HL-60 (cell line): ENCODE measurements around the gene DNAJC15.

Experiments used
- DNase-seq, 2 experiments: peaks; one replicate each; pipeline ENCODE4 v3.0.0-alpha.2; 2010 to 2020; ENCODE audit warnings: low read depth in 1 of 2, low spot score in 1 of 2
- H3K27ac ChIP-seq: fragments of 250-450 bp; sonication (Bioruptor Pico); replicated peaks from 2 replicates; pipeline ENCODE4 v1.5.1; 2020; ENCODE audit warnings: mild to moderate bottlenecking, moderate library complexity
- H3K27me3 ChIP-seq: fragments of 250-450 bp; sonication (Bioruptor Pico); 2 replicates; pipeline ENCODE4 v1.5.1; 2021; ENCODE audit warnings: mild to moderate bottlenecking, moderate library complexity; ENCODE audit not compliant: insufficient read depth, poor library complexity, severe bottlenecking
- H3K4me3 ChIP-seq: replicated peaks from 2 replicates; pipeline ENCODE4 v1.5.1; 2011; ENCODE audit warnings: mild to moderate bottlenecking, control low read depth, low read length; ENCODE audit not compliant: insufficient read depth
- GABPA ChIP-seq: IDR thresholded peaks from 2 replicates; pipeline ENCODE4 v1.6.1; 2012; ENCODE audit warnings: low read depth
- POLR2AphosphoS5 ChIP-seq: IDR thresholded peaks from 2 replicates; pipeline ENCODE4 v1.6.1; 2012; ENCODE audit warnings: low read depth
- REST ChIP-seq: IDR thresholded peaks from 2 replicates; pipeline ENCODE4 v1.6.1; 2012; ENCODE audit warnings: low read depth; ENCODE audit not compliant: insufficient replicate concordance
- SPI1 ChIP-seq: IDR thresholded peaks from 2 replicates; pipeline ENCODE4 v1.6.1; 2012; ENCODE audit warnings: low read depth, mild to moderate bottlenecking, borderline replicate concordance
- TF ChIP-seq, protein P1 (sequence below): IDR thresholded peaks from one replicate; pipeline ENCODE4 v1.5.1; 2011; ENCODE audit warnings: low read length, control low read depth, inconsistent platforms; ENCODE audit not compliant: insufficient read depth

The DNAJC15 gene

DNA sequence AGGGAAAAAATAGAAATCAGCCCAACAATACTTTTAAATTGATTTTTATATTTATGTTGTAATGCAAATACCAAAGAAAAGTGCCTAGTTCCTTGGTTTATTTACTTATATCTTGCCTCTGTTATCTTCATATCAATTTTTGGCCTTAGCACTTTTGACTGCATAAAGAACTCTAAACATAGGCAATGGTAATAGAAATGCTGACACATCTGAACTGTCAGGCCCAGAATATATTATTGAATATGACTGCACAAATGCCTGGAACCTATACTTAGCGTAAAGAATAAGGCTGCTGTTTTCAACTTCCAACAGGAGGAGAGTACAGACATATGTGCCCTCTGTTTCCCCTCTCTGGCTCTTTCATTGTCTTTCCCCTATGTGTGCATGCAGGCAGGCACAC lies 91.1 kb downstream of the DNAJC15 start:
- DNase-seq, result no peak
- Histone ChIP-seq H3K27me3 (no peaks in the 10 kb centered on the region), H3K27ac (no peak overlapping the region), H3K4me3 (no peak overlapping the region)
- no peak for TF ChIP-seq POLR2AphosphoS5
- TF ChIP-seq, protein P1, sequence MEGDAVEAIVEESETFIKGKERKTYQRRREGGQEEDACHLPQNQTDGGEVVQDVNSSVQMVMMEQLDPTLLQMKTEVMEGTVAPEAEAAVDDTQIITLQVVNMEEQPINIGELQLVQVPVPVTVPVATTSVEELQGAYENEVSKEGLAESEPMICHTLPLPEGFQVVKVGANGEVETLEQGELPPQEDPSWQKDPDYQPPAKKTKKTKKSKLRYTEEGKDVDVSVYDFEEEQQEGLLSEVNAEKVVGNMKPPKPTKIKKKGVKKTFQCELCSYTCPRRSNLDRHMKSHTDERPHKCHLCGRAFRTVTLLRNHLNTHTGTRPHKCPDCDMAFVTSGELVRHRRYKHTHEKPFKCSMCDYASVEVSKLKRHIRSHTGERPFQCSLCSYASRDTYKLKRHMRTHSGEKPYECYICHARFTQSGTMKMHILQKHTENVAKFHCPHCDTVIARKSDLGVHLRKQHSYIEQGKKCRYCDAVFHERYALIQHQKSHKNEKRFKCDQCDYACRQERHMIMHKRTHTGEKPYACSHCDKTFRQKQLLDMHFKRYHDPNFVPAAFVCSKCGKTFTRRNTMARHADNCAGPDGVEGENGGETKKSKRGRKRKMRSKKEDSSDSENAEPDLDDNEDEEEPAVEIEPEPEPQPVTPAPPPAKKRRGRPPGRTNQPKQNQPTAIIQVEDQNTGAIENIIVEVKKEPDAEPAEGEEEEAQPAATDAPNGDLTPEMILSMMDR, result no peak
- TF ChIP-seq GABPA, result no peak
- no peak for TF ChIP-seq SPI1
- TF ChIP-seq REST, result no peak

- TF ChIP-seq SPI1 (no peak), REST (no peak), GABPA (no peak), POLR2AphosphoS5 (no peak)
- TF ChIP-seq, protein P1, result no peak
- Histone ChIP-seq H3K27me3 (no peaks in the 10 kb centered on the region), H3K27ac (no peak overlapping the region), H3K4me3 (no peak overlapping the region)
- DNase-seq, result no peak
Observed at GRCh38 chr13:43115141-43115540, 91.8 kb downstream of the DNAJC15 start.

GRCh38 chr13:43116242-43116641 lies 92.9 kb downstream of the DNAJC15 start:
- Histone ChIP-seq H3K4me3 (no peak overlapping the region), H3K27me3 (no peaks in the 10 kb centered on the region), H3K27ac (no peak overlapping the region)
- DNase-seq, result no peak
- TF ChIP-seq SPI1 (no peak), GABPA (no peak), POLR2AphosphoS5 (no peak), REST (no peak)
- TF ChIP-seq, protein P1, result no peak
